GM19351 (cell line): Measurements from ENCODE around the gene MTREX.

ENCODE experiments used
- ATAC-seq: cut with Tn5 transposase; IDR thresholded peaks from one replicate; pipeline ENCODE4 v1.9.1; 2021; ENCODE audit warnings: mild to moderate bottlenecking, moderate library complexity; ENCODE audit not compliant: unreplicated experiment

The MTREX gene

GRCh38 chr5:55459572-55459971 is 151.8 kb downstream of the MTREX start:
- no peak for ATAC-seq

DNA sequence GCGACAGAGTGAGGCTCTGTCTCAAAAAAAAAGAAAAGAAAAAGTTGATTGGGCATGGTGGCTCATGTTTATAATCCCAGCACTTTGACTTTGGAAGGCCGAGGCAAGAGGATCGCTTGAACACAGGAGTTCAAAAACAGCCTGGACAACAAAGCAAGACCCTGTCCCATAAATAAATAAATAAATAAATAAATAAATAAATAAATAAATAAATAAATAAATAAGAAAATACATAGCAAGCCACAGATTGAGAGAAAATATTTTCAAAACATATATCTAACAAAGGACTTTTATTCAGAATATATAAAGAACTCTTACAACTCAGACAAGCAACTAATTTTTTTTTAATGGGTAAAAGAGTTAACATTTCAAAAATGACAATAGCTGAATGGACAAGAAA is 155.8 kb downstream of the MTREX start:
- no peak for ATAC-seq

DNA sequence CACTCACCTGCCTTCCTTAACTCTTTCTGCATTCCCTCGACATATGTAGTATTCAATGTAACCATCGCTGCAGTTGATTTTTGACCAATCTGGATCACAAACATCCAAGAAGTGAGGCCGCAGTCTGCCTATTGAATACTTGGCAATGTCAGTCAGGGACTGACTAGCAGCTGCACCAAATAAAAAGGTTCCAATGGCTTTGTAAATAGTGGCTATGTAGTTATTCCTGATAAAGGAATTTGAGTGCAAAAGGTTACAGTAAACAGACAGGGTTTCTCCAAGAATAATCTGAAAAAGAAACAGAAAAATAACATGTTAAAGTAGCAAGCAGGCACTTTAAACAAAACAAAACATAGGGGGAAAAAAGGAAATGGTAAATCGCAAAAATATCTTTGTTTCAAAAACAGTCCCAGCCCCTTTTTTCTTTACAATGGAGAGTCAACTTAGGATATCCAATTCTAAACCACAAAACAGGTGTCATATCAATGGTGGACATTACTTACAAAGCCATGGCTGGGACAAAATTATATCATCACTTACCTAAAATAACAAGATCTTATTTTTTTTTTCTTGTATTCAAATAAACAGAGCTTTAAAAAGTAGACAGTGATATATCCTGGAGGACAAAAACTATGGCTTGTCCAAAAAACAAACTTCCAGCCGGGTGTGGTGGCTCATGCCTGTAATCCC is 160.2 kb downstream of the MTREX start:
- no peak for ATAC-seq

- ATAC-seq, result no peak
Measured at GRCh38 chr5:55469839-55470238, 162.1 kb downstream of the MTREX start.

- ATAC-seq, result no peak
Measured at GRCh38 chr5:55470282-55470681, 162.5 kb downstream of the MTREX start.

DNA sequence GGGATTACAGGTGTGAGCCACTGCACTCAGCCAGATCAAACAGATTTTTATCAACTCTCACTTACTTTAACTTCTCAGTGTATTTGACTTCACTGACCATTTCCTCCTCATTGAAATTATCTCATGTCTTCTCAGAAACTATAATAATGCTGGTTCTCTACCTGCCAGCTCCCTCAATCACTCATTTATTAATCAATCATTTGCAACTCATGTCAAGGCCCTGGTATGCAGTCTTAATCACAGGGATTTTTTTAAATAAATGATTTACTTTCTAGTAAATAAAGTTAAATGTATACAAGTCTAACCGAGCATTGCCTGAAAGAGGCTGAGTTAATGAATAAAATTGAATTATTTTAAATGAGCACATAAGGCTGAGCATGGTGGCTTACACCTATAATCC is 163.7 kb downstream of the MTREX start:
- ATAC-seq, result no peak

DNA sequence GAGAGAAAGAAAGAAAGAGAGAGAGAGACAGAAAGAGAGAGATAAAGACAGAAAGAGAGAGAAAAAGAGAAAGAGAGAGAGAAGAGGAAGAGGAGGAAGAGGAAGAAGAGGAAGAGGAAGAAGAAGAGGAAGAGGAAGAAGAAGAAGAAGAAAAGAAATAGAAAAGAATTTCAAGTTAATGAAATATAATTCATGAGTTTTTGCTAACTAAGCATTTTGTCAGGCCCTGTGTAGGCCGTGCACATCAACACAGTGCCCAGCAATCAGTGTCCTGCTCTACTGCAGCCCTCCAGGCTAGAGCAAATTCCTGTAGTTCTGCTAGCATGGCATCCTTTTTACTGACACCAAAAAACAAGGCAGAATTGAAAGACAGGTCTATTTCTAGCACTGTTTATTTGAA is 164.9 kb downstream of the MTREX start:
- no peak for ATAC-seq
